CD4-positive, alpha-beta T cell treated with Interleukin-6 for 4 hours (primary cell): Measurements from ENCODE around the gene RBM45.
"Not testable (repeated sequence)": the region's sequence is repeated elsewhere in the genome, so short reads cannot be mapped to it uniquely, and the experiment has no call there.

Experiments used
- DNase-seq: peaks from one replicate; pipeline ENCODE4 v3.0.0-alpha.2; 2020; ENCODE audit warnings: mixed read lengths

RBM45 gene

DNA sequence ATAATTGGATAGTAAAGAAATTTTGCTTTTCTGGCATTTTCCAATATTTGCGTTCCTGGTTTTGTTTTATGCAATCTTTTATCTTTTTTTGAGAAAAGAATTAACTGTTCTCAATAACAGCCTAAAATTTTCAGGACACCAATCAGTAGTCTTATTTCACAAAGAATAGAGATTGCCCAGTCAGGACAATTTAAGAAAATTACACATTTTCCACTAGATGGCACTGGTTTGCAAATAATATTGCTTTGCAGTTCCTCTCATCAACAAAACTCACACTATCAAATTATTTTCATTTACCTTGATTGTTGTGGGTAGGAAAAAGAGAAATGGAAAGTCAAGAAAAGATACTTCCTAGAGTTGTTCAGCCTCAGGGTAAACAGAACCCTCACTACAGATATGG lies 2.4 kb upstream of the RBM45 start:
- DNase-seq = no peak

DNA sequence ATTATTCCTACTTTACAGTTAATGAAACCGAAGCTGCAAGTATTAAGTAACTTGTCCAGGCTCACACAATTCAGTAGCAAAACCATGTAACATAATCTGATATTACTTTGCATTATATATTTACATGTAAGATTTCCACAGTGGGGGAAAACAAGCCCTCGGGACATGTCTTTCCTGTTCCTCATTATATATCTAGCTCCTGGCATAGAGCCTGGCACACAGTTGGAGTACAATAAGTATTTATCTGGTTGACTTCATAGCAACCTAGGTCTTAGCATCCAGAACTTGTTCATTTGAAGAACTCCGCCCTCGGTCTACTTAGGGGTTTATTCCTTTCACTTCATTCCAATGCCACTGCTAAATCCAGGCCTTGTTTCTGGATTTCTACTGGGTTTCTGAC lies 1.6 kb upstream of the RBM45 start:
- DNase-seq = no peak

DNA sequence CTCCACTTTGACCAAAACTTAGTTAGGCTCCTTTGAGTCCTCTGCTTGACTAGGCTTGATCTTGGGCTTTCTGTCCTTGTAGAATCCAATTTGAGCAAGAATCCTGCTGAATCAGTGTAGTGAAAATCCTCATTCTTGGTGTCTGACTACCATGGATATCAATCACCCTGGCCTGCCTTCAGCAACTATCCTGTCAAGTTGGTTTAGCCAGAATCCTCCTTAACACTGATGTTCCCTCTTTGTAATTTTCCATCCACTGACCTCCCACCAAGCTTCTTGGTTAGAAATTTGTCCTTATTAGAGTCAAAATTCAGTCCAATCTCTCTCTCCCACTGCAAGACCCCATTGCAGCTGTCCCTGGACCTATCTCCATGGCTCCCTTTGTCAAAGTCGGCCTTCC lies 494 bp upstream of the RBM45 start:
- no peak for DNase-seq

DNA sequence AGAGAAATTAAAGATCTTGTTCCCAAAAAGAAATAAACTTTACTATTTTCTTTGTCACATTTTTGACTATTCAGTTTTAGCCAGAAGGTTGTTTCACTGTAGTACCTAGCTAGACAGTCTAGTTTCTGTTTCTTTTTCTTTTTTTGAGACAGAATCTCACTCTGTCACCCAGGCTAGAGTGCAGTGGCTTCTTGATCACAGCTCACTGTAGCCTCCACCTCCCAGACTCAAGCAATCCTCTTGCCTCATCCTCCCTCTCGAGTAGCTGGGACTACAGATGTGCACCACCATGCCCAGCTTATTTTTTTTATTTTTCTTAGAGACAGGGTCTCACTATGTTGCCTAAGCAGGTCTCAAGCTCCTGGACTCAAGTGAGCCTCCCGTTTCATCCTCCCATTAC lies 2.2 kb downstream of the RBM45 start:
- no peak for DNase-seq

DNA sequence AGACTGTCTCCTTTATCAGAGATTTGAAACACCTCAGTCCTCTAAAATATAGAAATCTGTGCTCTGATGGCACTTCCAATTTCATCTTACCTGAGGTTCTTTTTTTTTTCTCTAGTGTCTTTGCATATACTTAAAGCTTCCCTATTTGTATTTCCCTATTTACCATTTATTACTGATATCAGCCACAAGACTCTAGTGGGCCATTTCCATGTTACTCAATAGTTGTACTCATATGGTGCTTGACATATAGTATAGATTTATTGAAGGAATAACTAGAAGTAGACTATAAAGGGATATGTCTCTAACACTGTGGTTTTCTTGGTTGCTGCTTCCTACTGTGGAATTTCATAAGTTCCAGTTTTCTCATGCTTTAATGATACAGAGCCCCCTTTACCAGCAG lies 3.0 kb downstream of the RBM45 start:
- no peak for DNase-seq

DNA sequence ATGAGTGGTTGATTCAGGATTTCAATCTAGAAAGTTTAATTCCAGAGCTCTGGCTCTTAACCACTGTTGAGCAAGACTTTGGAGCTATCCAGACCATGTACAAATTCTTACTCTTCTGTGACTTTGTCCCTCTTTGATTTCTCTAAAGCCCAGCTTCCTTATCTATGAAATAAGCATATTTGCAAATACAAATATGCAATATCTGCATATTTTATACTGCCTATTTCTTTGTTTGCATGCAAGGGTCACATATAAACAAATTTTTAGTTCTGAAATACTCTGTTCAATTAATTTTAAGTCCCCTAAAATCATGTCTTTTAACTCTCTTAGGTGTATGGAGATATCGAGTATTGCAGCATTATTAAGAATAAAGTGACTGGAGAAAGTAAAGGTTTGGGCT lies 5.5 kb downstream of the RBM45 start:
- DNase-seq = no peak

DNA sequence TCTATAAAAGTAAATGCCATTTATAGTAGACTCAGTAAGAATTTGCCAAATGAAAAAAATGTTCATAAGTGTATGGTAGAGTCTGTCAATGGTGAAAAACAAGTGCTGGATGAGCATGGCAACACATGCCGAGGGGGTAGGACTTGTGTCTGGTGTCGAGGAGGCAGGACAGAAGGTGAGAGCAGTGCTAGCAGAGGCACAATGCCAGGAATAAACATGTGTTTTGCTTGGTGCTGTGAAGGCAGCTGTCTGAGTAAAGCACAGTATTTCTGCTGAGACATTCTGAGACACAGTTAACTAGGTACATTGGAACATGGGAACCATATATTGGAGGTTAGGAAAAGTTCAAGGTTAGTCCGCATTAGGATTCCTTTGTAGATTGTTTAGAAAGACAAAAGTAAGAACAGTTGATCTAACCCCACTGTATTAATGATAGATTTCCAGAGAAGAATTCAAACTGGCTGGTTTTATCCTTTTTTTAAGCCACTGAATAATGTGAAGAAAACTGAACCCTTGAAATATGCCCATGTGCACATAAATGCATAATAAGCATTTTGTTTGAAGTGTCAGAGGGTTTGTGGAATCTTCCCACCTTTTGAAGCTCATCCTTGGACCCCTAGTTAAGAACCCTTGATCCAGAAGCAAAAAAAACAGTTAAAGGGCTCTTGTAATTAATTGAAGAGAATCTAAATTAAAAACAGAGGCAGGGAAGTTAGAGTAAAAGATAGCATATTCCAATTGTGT lies 7.1 kb downstream of the RBM45 start:
- no peak for DNase-seq

DNA sequence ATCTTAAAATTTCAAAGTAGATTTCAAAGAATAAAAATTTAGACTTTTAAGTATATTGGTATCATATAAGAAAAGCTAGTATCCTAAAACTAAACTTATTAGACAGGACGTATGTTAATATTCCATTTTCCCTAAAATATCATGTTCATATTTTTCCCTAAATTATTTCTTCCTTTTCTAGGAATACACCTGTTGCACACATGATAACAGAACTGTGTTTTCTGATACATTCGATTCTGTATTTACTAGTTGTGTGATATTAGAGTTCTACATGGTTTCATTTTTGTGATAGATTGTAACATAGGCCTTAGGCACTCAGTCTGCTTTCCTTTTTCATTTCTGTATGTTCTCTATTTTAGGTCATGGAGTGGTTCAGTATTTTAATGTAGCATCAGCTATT lies 10.9 kb downstream of the RBM45 start:
- no peak for DNase-seq

DNA sequence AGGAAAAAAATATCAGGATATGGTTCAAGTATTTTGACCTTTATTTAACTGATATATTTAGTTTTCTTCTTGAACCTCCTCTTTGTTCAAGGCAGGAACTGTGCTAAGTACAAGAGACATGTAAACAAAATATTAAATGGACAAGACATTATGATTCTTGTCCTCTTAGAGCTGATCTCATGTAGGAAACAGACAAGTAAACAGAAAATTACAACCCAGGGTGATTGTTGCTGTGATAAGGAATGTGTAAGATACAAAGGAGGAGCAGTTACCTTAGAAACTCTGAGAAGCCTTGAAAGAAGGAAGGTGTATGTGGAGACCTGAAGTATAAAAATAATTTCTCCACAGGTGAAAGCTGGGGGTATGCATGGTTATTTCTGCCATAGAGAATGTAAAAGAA lies 12.9 kb downstream of the RBM45 start:
- no peak for DNase-seq

DNA sequence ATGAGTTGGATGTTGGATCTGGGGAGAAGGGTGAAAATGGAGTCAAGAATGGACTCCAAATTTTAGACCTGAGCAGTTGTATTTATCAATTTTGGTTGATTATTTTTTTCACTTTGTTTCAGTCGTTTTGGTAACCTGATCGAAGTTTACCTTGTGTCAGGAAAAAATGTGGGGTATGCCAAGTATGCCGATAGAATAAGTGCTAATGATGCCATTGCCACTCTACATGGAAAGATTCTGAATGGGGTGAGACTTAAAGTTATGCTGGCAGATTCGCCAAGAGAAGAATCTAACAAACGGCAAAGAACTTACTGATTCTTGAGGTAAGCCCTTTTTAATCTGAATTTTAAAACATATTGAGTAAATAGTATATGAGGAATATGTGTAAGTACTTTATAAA lies 13.6 kb downstream of the RBM45 start:
- no peak for DNase-seq

DNA sequence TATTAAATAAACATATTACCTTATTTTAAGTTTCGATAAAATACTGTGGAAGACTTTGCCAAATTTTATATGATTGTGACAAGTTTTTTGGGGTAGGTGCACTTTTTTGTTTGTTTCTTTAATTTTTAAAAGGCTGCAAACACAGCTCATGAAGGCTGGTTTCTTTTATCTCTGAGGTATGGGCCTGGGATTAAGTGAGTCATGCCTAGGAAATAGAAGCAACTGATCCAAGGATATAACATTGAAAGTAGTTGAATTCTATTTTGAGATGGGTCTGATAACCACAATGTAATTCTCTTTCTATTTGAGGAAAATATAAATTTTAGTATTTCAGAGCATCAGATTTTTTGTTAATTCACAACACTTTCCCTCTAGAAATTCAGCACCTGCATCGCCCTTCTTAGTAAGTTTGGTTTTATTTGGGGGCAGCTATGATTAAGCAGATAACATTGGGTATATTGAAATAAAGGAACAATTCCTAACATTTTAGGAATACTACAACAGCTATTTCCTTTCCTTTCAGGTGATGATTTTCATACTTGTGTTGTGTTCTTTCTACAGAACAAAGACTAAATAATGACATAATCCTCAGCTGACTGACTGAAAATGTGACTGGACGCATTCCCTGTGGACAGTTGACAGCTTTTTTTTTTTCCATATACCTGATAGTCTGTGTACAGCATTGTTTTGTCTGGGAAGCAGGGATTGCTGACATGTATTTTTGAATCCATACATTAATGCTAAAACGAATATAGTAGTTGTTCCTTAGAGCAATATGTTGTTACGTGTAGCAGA lies 16.8 kb downstream of the RBM45 start:
- no peak for DNase-seq

DNA sequence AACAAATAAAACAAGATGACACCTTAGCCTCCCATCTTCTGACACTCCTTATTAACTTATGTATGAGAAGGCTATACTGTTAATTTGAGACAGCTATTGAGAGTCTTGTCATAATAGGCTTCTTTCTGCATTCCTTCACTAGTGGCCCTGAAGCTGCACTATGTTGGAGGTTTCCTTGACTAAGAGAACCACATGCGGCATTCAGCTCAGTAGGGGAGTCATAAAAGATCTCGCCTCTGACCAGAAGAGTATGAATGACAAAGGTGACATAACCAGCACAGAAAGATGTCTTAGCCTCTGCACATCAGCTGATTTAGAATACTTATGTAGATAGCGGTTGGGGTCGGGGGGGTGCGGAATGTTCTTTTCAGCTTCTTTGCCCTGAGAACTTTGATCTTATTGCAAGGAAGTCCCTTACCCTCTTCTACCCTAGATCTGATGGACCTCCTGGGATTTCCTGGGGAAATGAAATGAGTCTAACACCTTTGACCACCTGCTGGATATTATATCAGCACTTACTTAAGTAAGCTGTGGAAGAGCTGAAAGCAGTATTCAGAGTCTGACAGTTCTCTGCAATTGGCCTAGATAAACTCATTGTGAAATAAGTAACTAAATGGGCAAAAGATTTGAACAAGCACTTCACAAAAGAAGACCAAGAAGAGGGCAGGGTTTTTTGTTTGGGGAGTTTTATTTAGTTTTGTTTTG lies 24.2 kb downstream of the RBM45 start:
- no peak for DNase-seq

DNA sequence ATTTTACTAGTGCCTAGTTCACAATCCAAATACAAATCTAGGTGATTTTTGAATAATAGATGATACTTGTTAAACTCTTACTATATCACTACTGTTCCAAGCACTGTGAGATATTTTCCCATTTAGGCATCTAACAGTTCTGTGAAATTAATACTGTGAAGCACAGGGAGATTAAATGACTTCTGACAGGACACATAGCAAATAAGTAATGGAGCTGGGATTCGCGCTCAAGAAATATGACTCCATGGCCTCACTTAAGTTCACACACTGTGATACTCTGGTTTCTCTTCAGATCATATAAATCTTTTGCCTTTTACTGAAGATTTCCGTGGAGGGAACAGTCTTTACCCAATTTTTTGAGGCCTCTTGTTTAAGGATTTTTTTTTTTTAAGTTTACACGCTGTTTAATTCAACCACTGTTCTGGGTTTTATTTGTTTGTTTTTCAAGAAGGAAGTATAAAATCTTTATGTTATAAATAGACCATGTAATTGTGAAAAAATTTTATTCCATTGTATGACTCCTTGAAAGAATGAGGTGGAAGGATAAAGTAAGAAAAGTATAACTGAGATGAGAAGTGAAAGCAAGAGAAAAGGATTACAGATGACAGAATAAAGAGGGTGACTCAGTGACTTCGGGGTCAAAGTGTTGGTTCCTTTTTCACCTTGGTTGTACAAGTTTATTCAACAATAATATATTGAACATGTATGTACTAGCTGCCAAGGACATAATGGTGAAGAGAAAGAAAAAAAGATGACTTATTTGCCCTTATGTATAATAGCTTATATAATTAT lies 30.2 kb downstream of the RBM45 start:
- DNase-seq = no peak

DNA sequence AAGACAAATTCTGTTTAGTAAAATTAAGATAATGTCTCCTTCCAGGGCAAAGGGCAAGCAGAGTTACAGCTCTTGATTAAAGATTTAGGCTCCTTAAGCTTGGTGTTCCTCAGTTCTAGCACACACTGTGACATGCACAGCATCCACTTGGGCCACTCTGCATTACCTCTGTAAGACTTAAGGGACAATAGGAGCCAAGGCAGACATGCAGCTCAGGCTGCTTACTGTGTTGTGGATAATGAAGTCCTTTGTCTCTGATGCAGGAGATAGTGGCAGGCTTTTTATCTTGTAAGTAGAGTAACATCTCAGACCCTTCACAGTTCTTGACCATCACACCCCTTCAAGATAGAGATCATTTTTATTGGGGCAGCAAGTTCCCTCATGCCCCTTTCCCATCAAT lies 31.2 kb downstream of the RBM45 start:
- no peak for DNase-seq

DNA sequence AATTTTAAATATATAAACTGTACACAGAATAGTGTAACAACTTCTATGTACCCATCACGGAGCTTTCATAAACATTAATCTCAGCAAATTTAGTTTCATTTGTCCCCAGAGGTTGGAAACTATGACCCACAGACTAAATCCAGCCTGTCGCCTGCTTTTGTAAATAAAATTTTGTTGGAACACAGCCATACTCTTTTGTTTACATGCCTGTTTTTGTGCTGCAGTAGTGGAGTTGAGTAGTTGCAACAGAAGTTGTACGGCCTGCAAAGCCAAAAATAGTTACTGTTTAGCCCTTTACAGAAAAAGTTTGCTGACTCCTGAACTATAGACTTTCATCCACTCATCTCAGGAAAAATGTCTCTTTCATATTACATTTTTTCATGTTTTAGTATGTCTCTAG lies 39.8 kb downstream of the RBM45 start:
- DNase-seq = no peak

DNA sequence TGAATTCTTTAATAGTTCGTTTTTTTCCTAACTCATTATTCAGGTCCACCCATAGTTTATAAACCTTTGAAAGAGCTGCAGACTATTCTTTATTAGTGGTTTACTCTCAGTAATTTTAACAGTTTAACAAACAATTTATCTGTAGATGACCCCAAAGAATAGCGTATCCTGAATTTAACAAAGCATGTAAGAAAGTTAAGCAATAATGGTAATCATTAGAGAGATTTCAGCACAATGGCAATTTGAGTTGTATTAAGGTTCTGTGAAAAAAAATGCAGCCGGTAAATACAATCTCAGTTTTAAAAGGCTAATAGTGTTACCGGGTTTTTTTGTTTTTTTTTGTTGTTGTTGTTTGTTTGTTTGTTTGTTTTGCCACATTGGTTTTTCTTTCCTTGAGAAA lies 40.3 kb downstream of the RBM45 start:
- no peak for DNase-seq

DNA sequence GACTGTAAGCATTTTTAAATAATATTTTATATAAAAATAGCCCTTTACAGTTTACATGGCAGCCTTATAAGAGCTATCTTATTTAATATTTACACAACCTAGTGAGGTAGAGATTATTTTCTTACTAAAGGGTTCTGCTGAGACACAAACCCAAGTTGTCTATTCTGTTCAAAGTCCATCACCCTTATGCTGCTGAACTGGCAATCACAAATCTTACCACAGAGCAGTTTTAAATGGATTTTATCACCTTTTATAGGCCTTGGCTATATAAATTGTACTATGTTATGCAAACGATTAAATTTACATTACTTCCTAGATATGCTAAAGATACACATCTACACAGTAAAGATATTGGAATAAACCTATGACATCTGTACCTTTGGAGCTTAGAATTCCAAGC lies 40.7 kb downstream of the RBM45 start:
- DNase-seq = no peak

DNA sequence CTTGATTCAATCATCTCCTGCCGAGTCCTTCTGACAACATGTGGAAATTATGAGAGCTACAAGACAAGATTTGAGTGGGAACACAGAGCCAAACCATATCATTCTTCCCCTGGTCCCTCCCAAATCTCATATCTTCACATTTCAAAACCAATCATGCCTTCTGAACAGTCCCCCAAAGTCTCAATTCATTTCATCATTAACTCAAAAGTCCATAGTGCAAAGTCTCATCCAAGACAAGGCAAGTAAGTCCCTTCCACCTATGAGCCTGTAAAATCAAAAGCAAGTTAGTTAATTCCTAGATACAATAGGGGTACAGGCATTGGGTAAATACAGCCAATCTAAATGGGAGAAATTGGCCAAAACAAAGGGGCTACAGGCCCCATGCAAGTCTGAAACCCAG lies 41.6 kb downstream of the RBM45 start:
- DNase-seq = not testable (repeated sequence)

DNA sequence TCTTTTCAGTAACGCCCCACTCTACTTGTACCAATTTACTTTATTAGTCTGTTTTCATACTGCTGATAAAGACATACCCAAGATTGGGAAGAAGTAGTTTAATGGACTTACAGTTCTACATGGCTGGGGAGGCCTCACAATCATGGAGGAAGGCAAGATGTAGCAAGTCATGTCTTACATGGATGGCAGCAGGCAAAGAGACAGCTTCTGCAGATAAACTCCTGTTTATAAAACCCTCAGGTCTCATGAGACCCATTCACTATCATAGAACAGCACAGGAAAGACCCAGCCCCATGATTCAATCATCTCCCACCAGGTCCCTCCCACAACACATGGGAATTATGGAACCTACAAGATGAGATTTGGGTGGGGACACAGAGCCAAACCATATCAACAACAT lies 43.3 kb downstream of the RBM45 start:
- no peak for DNase-seq

DNA sequence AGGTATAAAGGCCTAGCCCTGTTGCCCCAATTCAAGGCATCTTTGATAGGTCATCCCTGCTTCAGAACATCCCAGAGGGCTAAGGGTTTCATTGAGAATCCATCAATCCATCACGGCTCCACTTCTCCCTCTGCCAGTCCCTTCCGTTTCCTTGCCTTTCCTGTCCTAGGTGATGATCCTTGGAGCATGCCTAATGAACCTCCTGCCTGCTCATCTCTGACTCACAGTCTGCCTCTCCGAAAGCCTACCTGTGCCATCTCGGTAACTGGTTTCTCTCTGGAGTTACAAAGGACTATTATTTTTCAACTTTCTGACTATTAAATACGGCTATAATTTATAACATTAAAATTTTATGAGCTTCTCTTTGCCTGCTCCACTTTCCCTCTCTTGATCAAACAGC lies 45.3 kb downstream of the RBM45 start:
- no peak for DNase-seq

DNA sequence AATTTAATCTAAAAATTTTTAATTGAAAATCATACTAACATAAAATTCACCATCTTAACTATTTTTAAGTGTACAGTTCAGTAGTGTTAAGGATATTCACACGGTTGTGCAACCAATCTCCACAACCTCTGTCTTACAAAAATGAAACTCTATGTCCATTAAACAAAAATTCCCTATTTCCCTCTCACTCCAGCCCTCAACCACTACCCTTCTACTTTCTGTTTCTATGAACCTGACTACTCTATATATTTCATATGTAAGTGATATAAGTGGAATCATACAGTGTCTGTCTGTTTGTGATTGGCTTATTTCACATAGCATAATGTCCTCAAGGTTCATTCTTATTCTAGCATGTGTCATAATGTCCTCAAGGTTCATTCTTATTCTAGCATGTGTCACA lies 47.7 kb downstream of the RBM45 start:
- no peak for DNase-seq

DNA sequence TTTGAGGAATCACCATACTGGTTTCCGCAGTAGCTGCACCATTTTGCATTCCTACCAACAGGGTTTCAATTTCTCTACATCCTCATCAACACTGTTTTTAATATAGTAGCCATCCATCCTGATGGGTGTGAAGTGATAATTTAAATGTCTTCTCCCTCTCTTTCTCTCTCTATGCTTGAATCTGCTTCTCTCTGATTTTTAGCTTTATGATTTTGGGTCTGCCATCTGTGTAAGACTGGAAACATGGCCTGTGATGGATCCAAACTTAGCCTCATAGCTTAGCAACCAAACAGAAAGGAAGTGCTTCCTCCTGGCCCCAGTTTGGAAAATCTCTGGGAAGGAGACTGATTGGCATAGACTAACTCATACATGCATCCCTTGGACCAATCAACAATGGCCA lies 48.4 kb downstream of the RBM45 start:
- no peak for DNase-seq

DNA sequence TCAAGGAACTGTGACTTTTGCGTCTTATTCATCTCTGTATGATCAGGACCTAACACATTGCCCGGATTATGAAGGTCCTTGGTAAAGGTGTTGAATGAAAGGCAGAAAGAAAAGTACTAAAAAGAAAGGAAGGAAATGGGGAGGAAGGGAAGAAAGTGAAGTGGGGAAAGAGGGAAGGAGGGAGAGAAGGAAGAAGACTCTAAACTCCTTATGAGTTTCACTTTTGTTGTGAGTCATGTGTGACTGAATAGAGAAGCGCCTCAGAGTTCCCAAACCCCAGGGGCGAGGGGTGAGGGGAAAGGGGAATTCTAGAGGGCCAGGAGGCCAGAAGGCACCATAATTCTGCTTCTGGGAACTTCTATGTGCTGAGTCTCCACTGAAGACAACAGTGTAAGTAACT lies 51.2 kb downstream of the RBM45 start:
- DNase-seq = no peak
